ENCODE results near the gene ATG5. TPM values are rescaled to one million over a fixed set of nuclear protein-coding genes. Genes with fewer than 3 reads are reported as not detected.

The ATG5 gene
- total and polyA plus RNA-seq, 2 donors (not counting 1 experiment from before 2014, with no cell fraction given), result 13.6 to 26.3 TPM

DNA sequence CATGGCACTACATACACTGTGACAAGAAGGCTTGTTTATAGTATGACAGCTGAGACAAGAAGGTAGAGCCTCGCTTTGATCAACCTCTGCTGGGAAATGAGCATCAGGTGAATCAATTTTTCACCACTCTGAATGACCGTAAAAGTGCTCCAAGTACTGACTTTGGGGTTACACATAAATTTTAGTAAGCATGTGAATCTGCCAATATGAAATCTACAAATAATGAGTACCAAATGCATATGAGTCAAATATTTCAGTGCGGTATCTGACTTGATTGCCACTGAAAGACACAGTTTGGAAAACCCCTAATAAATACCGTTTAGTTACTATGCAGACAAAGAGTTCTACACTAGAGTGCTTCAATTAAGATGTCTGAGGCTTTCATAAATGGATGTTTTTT, 77.8 kb downstream of the ATG5 start:
- TF ChIP-seq EZH2 (IDR thresholded peaks at IDR 0.05; ENCODE audit: borderline replicate concordance, insufficient read depth, low read depth, low read length, poor library complexity, severe bottlenecking), result no peak
- Histone ChIP-seq H2AFZ (ENCODE audit: insufficient read depth, low read depth, low read length, poor library complexity, severe bottlenecking) (no peak overlapping the region), H4K20me1 (ENCODE audit: control insufficient read depth, insufficient read depth, low read length, poor library complexity, severe bottlenecking) (peaks cover 21% of the 10 kb centered on the region), H3K9ac (ENCODE audit: low read length) (no peak overlapping the region), H3K27me3 (replicated peaks in 1 of 4; ENCODE audit: control extremely low read depth in 1 of 4, control insufficient read depth in 3 of 4, insufficient read depth in 4 of 4, low read length in 3 of 4) (no peaks in the 10 kb centered on the region), H3K4me3 (ENCODE audit: control extremely low read depth in 1 of 5, extremely low read depth in 1 of 5, insufficient read depth in 1 of 5, low read depth in 2 of 5, low read length in 4 of 5) (no peak overlapping the region), H3K79me2 (ENCODE audit: control insufficient read depth, insufficient read depth, low read length) (no peaks in the 10 kb centered on the region), H3K4me1 (ENCODE audit: control insufficient read depth in 2 of 2, insufficient read depth in 2 of 2, low read length in 2 of 2) (no peaks in the 10 kb centered on the region), H3K27ac (ENCODE audit: low read length in 2 of 2) (no peak overlapping the region), H3K9me3 (ENCODE audit: control extremely low read depth in 1 of 3, control insufficient read depth in 2 of 3, insufficient read depth in 1 of 3, low read length in 2 of 3) (no peaks in the 10 kb centered on the region), H3K36me3 (replicated peaks in 1 of 2; ENCODE audit: control extremely low read depth in 1 of 2, control insufficient read depth in 1 of 2, extremely low read depth in 1 of 2, insufficient read depth in 2 of 2, low read length in 1 of 2) (peaks cover 15 to 16% of the 10 kb centered on the region in 2 experiments), H3K4me2 (replicated peaks; ENCODE audit: low read depth, low read length, poor library complexity, severe bottlenecking) (no peak overlapping the region)
- Mint-ChIP-seq H3K27ac (no peak overlapping the region), H3K4me3 (no peak overlapping the region), H3K27me3 (no peaks in the 10 kb centered on the region), H3K9me3 (ENCODE audit: insufficient read depth) (no peaks in the 10 kb centered on the region), H3K4me1 (peaks cover 15% of the 10 kb centered on the region)
- 86% methylated on average over 1 of the region's 4 CpGs for WGBS (ENCODE audit: insufficient coverage)
- intact Hi-C loops (cut with micrococcal nuclease), result no loop called here
- ChIA-PET POLR2A (no interaction called here), CTCF (no interaction called here)
- no peak for DNase-seq
- ATAC-seq (ENCODE audit: low read depth), result no peak

DNA sequence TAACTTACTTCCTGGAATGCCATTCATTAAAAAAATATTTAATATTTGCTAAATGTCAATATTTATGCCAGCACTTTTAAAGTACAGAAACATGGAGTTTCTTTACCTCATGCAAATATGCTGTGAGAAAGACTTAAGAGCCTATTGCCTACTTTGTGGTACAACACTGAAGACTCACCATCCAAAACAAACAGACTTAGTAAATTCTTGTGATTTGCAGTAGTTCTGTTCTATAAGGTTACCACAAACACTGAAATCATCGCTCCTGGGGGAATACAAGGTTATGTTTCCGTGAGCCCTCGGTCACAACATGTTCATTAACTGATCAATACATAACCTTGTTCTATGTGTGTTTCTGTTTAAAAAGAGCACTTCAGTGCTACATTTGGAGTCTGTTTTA, 78.3 kb downstream of the ATG5 start:
- Histone ChIP-seq H3K4me2 (replicated peaks; ENCODE audit: low read depth, low read length, poor library complexity, severe bottlenecking) (no peak overlapping the region), H3K9me3 (ENCODE audit: control extremely low read depth in 1 of 3, control insufficient read depth in 2 of 3, insufficient read depth in 1 of 3, low read length in 2 of 3) (no peaks in the 10 kb centered on the region), H3K27ac (ENCODE audit: low read length in 2 of 2) (no peak overlapping the region), H3K79me2 (ENCODE audit: control insufficient read depth, insufficient read depth, low read length) (no peaks in the 10 kb centered on the region), H3K4me1 (ENCODE audit: control insufficient read depth in 2 of 2, insufficient read depth in 2 of 2, low read length in 2 of 2) (no peaks in the 10 kb centered on the region), H3K36me3 (replicated peaks in 1 of 2; ENCODE audit: control extremely low read depth in 1 of 2, control insufficient read depth in 1 of 2, extremely low read depth in 1 of 2, insufficient read depth in 2 of 2, low read length in 1 of 2) (peaks cover 16% of the 10 kb centered on the region in 2 experiments), H3K9ac (ENCODE audit: low read length) (no peak overlapping the region), H3K27me3 (replicated peaks in 1 of 4; ENCODE audit: control extremely low read depth in 1 of 4, control insufficient read depth in 3 of 4, insufficient read depth in 4 of 4, low read length in 3 of 4) (no peaks in the 10 kb centered on the region), H4K20me1 (ENCODE audit: control insufficient read depth, insufficient read depth, low read length, poor library complexity, severe bottlenecking) (peaks cover 18% of the 10 kb centered on the region), H3K4me3 (ENCODE audit: control extremely low read depth in 1 of 5, extremely low read depth in 1 of 5, insufficient read depth in 1 of 5, low read depth in 2 of 5, low read length in 4 of 5) (no peak overlapping the region), H2AFZ (ENCODE audit: insufficient read depth, low read depth, low read length, poor library complexity, severe bottlenecking) (no peak overlapping the region)
- DNase-seq, result no peak
- Mint-ChIP-seq H3K27me3 (no peaks in the 10 kb centered on the region), H3K9me3 (ENCODE audit: insufficient read depth) (no peaks in the 10 kb centered on the region), H3K27ac (no peak overlapping the region), H3K4me1 (peaks cover 15% of the 10 kb centered on the region), H3K4me3 (no peak overlapping the region)
- POLR2A ChIA-PET, result no interaction called here
- ATAC-seq (ENCODE audit: low read depth), result no peak
- CTCF ChIA-PET, result no interaction called here
- WGBS (ENCODE audit: insufficient coverage), result no CpG with 5 or more reads among the region's 3 CpGs
- TF ChIP-seq, protein P1, sequence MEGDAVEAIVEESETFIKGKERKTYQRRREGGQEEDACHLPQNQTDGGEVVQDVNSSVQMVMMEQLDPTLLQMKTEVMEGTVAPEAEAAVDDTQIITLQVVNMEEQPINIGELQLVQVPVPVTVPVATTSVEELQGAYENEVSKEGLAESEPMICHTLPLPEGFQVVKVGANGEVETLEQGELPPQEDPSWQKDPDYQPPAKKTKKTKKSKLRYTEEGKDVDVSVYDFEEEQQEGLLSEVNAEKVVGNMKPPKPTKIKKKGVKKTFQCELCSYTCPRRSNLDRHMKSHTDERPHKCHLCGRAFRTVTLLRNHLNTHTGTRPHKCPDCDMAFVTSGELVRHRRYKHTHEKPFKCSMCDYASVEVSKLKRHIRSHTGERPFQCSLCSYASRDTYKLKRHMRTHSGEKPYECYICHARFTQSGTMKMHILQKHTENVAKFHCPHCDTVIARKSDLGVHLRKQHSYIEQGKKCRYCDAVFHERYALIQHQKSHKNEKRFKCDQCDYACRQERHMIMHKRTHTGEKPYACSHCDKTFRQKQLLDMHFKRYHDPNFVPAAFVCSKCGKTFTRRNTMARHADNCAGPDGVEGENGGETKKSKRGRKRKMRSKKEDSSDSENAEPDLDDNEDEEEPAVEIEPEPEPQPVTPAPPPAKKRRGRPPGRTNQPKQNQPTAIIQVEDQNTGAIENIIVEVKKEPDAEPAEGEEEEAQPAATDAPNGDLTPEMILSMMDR (IDR thresholded peaks at IDR 0.05), result no peak
- no peak for TF ChIP-seq EZH2 (IDR thresholded peaks at IDR 0.05; ENCODE audit: borderline replicate concordance, insufficient read depth, low read depth, low read length, poor library complexity, severe bottlenecking)
- intact Hi-C loops (cut with micrococcal nuclease), result no loop called here

Data from B cell (primary cell).